HepG2 (cell line): Measurements from ENCODE around the gene LMAN2. TPM values are rescaled to one million over a fixed set of nuclear protein-coding genes. Genes with fewer than 3 reads are reported as not detected.

Experiments used
- CEBPZ ChIP-seq: IDR thresholded peaks from 2 replicates; pipeline ENCODE4 v1.6.1; 2012; ENCODE audit warnings: low read length, improper control_type of control experiment
- DMAP1 ChIP-seq: IDR thresholded peaks from 2 replicates; pipeline ENCODE4 v1.6.1; 2016
- DNMT1 ChIP-seq: sonication (generic); formaldehyde crosslinking; IDR thresholded peaks from 2 replicates; pipeline ENCODE4 v1.5.1; 2020; ENCODE audit warnings: mild to moderate bottlenecking, missing genetic modification reagents
- HDAC1 ChIP-seq: sonication (generic); formaldehyde crosslinking; IDR thresholded peaks from 2 replicates; pipeline ENCODE4 v1.5.1; 2020; ENCODE audit warnings: mild to moderate bottlenecking, missing genetic modification reagents
- HDAC2 ChIP-seq: sonication (generic); formaldehyde crosslinking; IDR thresholded peaks from 2 replicates; pipeline ENCODE4 v1.4.0; 2020; ENCODE audit warnings: missing genetic modification reagents
- IRX3 ChIP-seq: sonication (generic); formaldehyde crosslinking; IDR thresholded peaks from 2 replicates; pipeline ENCODE4 v1.8.1; 2023; ENCODE audit warnings: mild to moderate bottlenecking, low read depth, missing genetic modification reagents, borderline replicate concordance
- MATR3 ChIP-seq: sonication (generic); formaldehyde crosslinking; IDR thresholded peaks from 2 replicates; pipeline ENCODE4 v1.4.0; 2020; ENCODE audit warnings: missing genetic modification reagents
- ONECUT2 ChIP-seq: sonication (generic); formaldehyde crosslinking; IDR thresholded peaks from 2 replicates; pipeline ENCODE4 v1.4.0; 2020; ENCODE audit warnings: missing genetic modification reagents
- SOX6 ChIP-seq, 2 experiments: fragments of 450-650 bp in 1 of 2; sonication (generic) in 1 of 2; formaldehyde crosslinking in 1 of 2; IDR thresholded peaks; 2 replicates each; pipeline versions ENCODE4 v1.4.0 to v1.6.1; 2017 to 2020; ENCODE audit warnings: antibody characterized with exemption in 1 of 2, mild to moderate bottlenecking in 1 of 2, missing genetic modification reagents in 1 of 2
- ZFP36L2 ChIP-seq: sonication (generic); formaldehyde crosslinking; IDR thresholded peaks from 2 replicates; pipeline ENCODE4 v1.4.0; 2020; ENCODE audit warnings: missing genetic modification reagents
- ZNF281 ChIP-seq: sonication (generic); formaldehyde crosslinking; IDR thresholded peaks from 2 replicates; pipeline ENCODE4 v1.4.0; 2020; ENCODE audit warnings: missing genetic modification reagents, borderline replicate concordance
- ZNF574 ChIP-seq: sonication (generic); formaldehyde crosslinking; IDR thresholded peaks from 2 replicates; pipeline ENCODE4 v1.4.0; 2020; ENCODE audit warnings: missing genetic modification reagents
- ZNF609 ChIP-seq: sonication (generic); formaldehyde crosslinking; IDR thresholded peaks from 2 replicates; pipeline ENCODE4 v1.4.0; 2020; ENCODE audit warnings: mild to moderate bottlenecking, missing genetic modification reagents, borderline replicate concordance
- ZNF740 ChIP-seq: sonication (generic); formaldehyde crosslinking; IDR thresholded peaks from 2 replicates; pipeline ENCODE4 v1.4.0; 2020; ENCODE audit warnings: missing genetic modification reagents
- polyA plus RNA-seq, 8 experiments: library from polyadenylated mRNA; depleted of rRNA in 3 of 8; stranded (reverse) in 7 of 8; unstranded in 1 of 8; fragments of >200 nt; fragmentation: Illumina TruSeq in 4 of 8; extraction: Trizol in 4 of 8; gene quantifications; 2 replicates each; pipeline versions ENCODE4 v1.2.1 to v1.2.3, GENCODE V29; 2011 to 2016; ENCODE audit warnings: low read depth in 4 of 8, missing spikeins in 1 of 8, mixed read lengths in 1 of 8; ENCODE audit not compliant: insufficient read depth in 1 of 8
- total RNA-seq, 5 experiments: library from RNA; depleted of rRNA; stranded (reverse); fragments of >200 nt; fragmentation: Illumina TruSeq; extraction: Trizol; gene quantifications; 2 replicates each; pipeline ENCODE4 v1.2.3, GENCODE V29; 2016; ENCODE audit warnings: low read depth in 1 of 5

LMAN2 gene
- total and polyA plus RNA-seq, 2 of the 13 experiments (the other 11 are each of a cell fraction or from before 2014, with no cell fraction given): 191 to 197 TPM

- TF ChIP-seq ZNF281: no peak
- TF ChIP-seq HDAC2: peak; percentile 19; the same call in 1 of the 2 replicates
- no peak for TF ChIP-seq SOX6 (IDR thresholded peaks at IDR 0.05)
- peak; percentile 44; the same call in 1 of the 2 replicates for TF ChIP-seq SOX6 (CRISPR knock-in tag; IDR thresholded peaks at IDR 0.05)
- peak; percentile 74 for TF ChIP-seq ZNF574 (CRISPR knock-in tag)
- TF ChIP-seq MATR3 (CRISPR knock-in tag): no peak
- no peak for TF ChIP-seq ZFP36L2 (CRISPR knock-in tag)
- TF ChIP-seq ZNF609: no peak
- no peak for TF ChIP-seq IRX3 (CRISPR knock-in tag)
- no peak for TF ChIP-seq CEBPZ
- TF ChIP-seq HDAC1: no peak
- no peak for TF ChIP-seq DNMT1
- TF ChIP-seq DMAP1 (CRISPR knock-in tag): no peak
- TF ChIP-seq ZNF740: no peak
- TF ChIP-seq ONECUT2 (CRISPR knock-in tag): no peak
Measured at GRCh38 chr5:177309351-177310191, 41.9 kb downstream of the LMAN2 start (continued).
